Ramos (cell line): Measurements from ENCODE around the gene LCE6A.

Experiments used
- in situ Hi-C: fragments of 300-500 bp; cut with MboI; formaldehyde crosslinking; loops from one replicate; pipeline ENCODE4 v1.14.3; 2022; ENCODE audit warnings: low sequenced_read_pairs; ENCODE audit not compliant: unreplicated experiment

The LCE6A gene

DNA sequence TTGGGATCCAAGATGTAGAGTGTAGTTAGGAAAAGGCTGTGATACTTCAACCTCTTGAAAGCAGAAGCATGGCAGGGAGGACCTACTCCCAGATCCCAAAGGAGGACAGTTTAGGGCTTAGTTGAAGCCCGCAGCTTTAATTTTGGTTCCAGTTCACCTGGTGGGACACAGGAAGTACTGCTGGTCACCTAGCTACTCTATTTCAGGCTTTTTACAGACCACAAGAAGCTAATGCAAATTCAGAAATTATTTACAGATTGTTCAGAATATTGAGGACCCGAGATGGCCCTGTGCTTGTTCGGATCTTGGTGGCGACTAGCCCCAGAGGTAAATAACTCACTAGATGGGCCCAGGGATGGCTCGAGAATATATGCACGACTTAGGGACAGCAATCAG lies 29.1 kb downstream of the LCE6A start:
- in situ Hi-C loops, result no loop called here

DNA sequence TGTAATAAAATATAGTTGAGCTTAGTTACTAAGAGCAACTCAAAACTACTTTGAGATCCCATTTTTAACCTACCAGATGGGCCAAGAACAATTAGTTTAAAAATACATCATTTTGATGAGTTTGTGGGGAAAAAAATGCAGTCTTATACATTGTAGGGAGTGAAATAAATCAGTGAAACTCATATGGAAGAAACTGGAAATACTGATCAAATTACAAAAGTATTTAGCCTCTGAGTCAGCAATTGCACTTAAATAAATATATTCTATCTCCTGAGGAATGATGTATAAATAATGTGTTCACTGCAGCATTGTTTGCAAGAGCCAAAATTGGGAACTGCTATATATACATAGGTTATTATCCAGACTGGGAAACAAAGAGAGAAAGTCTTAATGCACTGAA lies 30.8 kb downstream of the LCE6A start:
- in situ Hi-C loops, result no loop called here

DNA sequence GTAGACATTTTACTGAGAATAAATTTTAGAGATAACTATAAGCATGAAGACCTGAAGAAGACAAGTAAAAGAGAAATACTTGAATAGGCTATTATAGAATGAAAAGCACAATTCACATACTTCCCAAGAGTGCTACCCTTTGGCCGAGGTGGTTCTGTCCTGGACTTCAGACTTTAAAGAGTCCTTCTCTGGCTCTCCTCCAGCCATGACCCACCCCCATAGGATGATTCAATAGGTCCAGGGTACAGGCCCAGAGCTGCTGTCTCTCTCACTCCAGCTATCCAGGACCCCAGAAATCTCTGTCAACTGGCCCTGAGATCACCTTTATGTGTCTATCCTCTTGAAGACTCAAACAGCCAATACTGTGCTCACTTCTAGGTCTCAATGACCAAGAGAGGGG lies 34.2 kb downstream of the LCE6A start:
- in situ Hi-C loops, result no loop called here

DNA sequence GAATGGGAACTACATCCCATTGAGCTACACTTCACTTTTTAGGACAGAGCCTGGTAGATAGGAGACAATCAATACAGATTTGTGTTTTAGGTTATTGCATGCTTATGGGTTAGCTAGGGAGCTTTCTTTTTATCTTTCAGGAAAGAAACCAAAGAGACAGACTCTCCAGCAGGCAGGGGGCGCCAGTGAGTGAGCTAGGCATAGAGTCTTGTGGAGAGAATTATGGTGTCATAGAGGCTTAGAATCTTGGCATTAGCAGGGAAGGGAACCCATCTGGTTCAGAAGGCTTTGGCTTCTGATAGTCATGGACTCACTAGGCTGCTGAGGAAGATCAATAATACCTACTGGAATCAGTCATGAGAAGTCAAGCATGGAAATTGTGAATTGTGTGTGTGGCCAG lies 35.4 kb downstream of the LCE6A start, which contains the start of gene SMCP:
Gene SMCP, plus strand, starts transcription at position 281 of the 400 bp plus-strand sequence. CDS start 6,101 bp downstream, outside the sequence.
- in situ Hi-C loops, result no loop called here

DNA sequence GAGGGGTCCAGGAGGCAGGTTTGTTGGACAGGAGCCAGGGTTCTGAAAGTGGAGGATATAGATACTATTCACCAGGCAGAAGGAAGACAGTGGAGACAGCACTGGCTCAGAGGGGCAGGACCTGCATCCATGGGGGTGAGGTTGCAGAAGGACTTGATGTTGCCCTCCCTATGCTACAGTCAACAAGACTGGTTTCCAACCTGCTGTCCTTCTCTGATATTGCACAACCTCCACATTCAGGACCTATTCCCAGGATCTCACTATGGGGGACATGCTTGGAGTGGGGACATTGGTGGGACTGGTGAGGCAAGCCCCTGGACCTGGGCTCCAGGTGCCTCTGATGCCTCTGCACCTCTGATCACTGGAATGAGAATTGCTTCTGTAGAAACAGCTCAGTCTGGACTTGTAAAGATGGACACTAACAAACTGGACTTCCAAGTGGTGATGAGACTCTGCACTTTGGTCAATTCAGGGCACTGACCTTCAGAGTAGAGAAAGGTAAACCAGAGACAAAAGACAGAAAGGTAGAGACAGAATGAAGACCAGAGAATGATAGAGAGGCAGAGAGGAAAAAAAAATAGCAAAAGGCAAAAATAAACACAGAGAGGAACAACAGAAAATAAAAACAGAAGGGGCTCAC lies 37.0 kb downstream of the LCE6A start:
- in situ Hi-C loops, result no loop called here

DNA sequence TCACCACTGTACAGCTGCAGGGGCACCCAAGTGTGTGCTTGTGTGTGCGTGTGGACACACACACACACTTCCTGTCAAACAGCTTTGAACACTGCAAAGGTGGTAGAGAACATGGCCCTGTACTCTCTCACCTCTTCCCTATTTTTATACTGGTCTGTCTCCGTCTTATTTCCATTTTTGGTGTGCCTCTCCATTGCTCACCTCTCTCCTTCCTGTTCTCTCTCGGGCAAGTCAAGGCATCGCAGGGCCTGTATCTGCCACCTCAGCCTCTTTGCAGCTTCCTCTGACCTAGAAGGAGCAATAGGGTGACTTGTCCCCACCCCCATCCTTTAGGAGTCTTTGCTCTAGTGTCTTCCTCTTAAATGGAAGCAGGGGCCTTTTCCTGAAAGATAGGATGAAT lies 37.7 kb downstream of the LCE6A start:
- in situ Hi-C loops, result no loop called here

DNA sequence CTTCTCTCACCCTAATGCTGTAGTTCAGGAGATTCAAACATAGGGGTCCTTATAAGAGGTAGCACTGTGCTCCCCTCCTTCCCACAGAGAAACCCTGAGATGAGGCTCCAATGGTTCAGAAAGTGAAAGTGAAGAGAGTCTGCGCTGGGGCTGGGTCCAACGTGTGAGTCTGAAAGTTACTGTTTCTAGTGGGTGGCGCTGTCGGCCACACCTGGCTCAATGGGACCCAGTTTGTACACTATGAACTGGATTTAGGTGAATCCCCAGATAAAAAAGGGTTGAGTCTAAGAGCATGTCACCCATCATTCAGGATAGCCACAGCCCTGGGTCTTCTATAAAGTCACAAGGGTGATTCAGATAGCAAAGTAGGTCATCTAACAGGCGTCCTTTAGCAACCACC lies 38.3 kb downstream of the LCE6A start:
- in situ Hi-C loops, result no loop called here

DNA sequence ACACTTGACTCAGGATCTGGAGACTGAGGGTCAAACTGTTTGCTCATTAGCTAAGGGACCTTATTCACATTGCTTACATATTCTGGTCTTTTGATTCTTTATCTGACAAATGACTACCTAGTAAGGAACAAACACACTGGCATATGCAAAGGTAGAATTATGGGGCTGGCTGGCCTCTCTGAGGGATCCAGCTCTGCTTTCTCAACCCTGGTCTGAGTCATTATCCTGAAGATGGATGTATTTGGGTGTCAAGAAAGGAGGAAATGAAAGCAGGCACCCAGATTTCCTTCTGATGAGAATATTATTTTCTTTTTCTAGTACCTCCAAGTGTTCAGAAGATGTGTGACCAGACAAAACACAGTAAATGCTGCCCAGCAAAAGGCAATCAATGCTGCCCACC lies 41.4 kb downstream of the LCE6A start:
- in situ Hi-C loops, result no loop called here

DNA sequence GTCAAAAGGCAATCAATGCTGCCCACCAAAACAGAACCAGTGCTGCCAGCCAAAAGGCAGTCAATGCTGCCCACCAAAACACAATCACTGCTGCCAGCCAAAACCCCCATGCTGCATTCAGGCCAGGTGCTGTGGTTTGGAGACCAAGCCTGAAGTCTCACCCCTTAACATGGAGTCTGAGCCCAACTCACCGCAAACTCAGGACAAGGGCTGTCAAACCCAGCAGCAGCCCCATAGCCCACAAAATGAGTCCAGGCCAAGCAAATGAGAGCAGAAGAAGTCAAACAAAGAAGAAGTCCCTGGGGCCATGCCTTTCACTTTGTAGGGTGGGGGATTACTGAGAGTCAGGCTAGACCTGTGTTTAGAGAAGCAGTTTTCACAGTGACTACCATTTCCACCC lies 41.9 kb downstream of the LCE6A start:
- in situ Hi-C loops, result no loop called here

DNA sequence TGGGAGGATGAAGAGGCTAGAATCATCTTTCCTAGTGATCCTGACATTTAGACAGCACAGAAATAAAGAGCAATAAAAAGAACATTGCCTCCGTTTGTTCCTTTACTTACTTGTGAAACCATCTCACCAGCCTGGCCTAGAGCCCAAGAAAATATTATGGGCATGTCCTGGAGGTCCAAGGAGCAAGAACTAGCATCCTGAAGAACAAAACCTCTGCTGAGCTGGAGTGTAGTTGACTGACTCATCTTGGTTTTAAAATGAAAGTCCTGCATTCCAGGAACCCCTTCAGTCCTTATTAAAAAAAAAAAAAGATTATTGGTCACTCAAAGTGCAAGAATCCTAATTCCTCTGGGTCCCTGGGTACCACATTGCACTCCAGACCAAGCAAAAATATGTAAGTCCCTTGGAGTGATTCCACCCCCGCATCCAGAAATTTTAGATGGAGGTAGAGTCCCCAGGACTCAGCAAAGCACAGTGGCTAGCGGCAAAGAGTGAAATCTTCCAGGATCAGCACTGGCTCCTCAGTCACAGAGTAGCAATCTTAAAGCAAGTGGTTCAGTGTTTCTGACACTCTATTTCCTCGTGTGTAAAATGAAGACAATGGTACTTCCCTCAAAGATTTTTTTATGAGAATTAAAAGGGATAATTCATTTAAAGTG lies 42.4 kb downstream of the LCE6A start:
- in situ Hi-C loops, result no loop called here

DNA sequence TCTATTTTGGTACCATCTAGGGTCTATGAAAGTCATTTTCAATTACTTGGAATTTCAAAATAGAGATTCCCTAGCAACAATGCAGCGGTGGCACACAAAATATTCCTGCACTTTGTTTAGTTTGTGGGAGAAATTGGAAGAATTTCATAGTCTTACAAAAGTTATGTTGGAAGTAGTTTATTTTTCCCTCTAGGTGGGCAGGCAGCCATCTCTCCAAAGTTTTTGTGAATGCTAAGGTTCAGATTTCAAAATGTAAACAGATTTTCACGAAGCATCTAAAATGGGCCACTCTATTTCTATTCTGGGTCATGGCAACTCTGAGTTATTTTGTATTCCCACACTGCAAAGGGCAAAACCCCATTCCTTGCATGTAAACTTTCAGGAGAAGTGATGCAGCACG lies 43.4 kb downstream of the LCE6A start:
- in situ Hi-C loops, result no loop called here

DNA sequence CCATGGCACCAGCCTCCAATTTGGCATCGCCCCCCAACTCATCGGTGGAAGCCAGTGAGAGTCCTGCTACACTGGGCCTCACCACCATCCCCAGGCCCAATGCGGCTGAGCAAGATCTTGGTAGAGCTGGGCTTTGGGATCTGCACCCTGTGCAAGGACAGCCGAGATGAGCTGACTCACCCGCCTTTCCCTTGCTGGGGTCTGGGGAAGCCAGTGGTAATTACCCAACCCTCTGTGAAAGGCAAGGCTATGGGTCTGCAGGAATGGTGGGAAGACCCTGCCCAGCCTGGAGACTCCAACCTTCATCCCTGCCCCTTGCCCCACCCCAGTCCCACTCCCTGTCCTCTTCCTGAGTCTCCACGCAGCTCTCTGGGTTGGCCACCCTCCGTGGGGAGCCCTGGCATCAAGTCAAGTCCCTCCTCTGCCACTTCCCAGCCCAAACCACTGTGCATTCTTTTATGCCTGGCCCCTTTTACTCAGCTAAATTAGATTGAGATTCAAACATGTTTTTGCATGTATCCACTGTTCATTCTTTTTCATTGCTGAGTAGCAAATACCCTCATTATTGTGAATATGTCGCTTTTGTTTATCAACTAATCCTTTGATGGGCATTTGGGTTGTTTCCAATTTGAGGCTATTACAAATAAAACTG lies 44.2 kb downstream of the LCE6A start:
- in situ Hi-C loops, result no loop called here

DNA sequence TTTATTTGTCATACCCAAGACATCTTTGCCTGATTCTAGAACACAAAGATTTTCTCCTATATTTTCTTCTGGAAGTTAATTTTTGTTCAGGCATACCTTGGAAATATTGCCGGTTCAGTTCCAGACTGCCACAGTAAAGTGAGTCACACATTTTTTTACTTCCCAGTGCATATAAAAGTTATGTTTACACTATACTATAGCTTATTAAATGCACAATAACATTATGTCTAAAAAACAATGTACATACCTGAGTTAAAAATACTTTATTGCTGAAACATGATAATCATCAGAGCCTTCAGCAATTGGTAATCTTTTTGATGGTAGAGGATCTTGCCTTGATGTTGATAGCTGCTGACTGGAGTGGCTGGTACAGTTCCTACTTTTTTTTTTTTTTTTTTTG lies 45.5 kb downstream of the LCE6A start:
- in situ Hi-C loops, result no loop called here
